Measurements from ENCODE around the gene LDLRAD4. TPM values are rescaled to one million over a fixed set of nuclear protein-coding genes. Genes with fewer than 3 reads are reported as not detected.

LDLRAD4 gene
- total RNA-seq, 1 donor from 2014 or later, result 34.1 TPM

DNA sequence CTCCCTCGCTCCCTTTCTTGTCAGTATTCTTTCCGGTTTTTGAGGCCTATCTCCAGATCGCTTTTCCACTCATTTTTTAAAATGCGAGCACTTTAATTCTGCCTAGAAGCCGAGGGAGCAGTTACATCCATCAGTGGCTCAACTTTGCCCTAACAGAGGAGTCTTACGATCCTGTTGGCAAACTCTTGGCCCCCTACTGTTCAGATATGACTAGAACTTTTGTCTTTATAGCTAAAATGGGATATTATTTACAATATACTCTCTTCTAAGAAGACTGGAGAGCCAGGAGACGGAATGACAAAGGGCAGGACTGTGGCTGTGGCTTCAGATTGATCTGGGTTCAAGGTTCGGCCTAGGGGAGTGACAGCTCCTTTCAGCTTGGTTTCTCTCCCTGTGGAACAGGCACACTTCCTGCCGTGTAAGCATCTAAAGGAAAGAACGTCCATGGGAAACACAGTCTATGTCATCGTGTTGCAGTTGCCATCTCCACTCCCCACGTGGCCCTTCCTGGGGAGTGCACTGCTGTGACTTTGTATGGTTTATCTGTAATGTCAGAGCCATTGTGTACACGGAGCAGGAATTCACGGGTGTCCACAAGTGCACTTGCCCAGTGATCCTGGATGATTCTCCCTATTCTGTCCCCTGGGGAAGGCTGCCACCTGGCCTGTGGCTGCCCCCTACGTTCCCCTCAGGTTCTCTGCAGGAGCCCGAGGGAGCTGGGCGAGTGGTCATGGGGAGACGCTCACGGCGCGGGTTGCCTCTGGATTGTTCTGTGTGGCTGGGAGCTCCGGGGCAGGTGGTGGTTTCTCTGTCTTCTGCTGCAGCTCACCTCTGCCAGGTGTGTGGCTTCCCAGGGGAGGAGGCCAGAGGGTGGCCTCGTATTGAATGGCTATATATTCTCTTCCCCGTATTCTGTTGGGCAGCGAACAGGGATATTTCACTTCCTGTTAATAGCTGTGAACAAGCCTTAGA, 222.0 kb downstream of the LDLRAD4 start:
- TF ChIP-seq, protein P1, sequence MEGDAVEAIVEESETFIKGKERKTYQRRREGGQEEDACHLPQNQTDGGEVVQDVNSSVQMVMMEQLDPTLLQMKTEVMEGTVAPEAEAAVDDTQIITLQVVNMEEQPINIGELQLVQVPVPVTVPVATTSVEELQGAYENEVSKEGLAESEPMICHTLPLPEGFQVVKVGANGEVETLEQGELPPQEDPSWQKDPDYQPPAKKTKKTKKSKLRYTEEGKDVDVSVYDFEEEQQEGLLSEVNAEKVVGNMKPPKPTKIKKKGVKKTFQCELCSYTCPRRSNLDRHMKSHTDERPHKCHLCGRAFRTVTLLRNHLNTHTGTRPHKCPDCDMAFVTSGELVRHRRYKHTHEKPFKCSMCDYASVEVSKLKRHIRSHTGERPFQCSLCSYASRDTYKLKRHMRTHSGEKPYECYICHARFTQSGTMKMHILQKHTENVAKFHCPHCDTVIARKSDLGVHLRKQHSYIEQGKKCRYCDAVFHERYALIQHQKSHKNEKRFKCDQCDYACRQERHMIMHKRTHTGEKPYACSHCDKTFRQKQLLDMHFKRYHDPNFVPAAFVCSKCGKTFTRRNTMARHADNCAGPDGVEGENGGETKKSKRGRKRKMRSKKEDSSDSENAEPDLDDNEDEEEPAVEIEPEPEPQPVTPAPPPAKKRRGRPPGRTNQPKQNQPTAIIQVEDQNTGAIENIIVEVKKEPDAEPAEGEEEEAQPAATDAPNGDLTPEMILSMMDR (IDR thresholded peaks at IDR 0.05; ENCODE audit: unreplicated experiment), result no peak
- no peak for DNase-seq (ENCODE audit: low spot score)
- Mint-ChIP-seq H3K4me3 (ENCODE audit: unreplicated experiment) (no peak overlapping the region), H3K9me3 (ENCODE audit: unreplicated experiment) (no peaks in the 10 kb centered on the region), H3K36me3 (ENCODE audit: low read depth, unreplicated experiment) (peaks cover 5% of the 10 kb centered on the region), H3K27me3 (ENCODE audit: unreplicated experiment) (peaks cover 7% of the 10 kb centered on the region), H3K4me1 (ENCODE audit: unreplicated experiment) (peaks cover 29% of the 10 kb centered on the region), H3K27ac (ENCODE audit: unreplicated experiment) (no peak overlapping the region)

DNA sequence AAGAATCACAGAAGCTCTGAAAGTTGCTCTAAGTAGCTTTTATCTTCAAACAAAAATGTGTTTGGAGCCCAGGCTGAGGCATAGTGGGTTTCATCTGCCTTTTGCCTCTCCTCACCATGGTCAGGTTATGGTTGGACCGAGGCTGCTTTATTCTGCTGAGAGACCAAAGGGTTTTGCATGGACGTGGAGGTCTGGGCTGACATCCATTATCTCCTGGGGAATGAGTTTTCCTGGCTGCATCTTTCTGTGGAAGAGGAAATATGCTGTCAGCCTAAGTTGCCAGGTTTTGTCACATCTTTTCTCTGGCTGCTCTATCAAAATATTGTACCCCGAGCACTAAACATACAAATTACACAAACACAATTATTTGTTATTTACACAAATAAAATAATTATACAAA, 223.2 kb downstream of the LDLRAD4 start:
- TF ChIP-seq, protein P1 (IDR thresholded peaks at IDR 0.05; ENCODE audit: unreplicated experiment), result no peak
- Mint-ChIP-seq H3K4me3 (ENCODE audit: unreplicated experiment) (no peak overlapping the region), H3K9me3 (ENCODE audit: unreplicated experiment) (no peaks in the 10 kb centered on the region), H3K4me1 (ENCODE audit: unreplicated experiment) (peaks cover 29% of the 10 kb centered on the region), H3K27ac (ENCODE audit: unreplicated experiment) (no peak overlapping the region), H3K36me3 (ENCODE audit: low read depth, unreplicated experiment) (peaks cover 5% of the 10 kb centered on the region), H3K27me3 (ENCODE audit: unreplicated experiment) (peaks cover 7% of the 10 kb centered on the region)
- DNase-seq (ENCODE audit: low spot score), result no peak

DNA sequence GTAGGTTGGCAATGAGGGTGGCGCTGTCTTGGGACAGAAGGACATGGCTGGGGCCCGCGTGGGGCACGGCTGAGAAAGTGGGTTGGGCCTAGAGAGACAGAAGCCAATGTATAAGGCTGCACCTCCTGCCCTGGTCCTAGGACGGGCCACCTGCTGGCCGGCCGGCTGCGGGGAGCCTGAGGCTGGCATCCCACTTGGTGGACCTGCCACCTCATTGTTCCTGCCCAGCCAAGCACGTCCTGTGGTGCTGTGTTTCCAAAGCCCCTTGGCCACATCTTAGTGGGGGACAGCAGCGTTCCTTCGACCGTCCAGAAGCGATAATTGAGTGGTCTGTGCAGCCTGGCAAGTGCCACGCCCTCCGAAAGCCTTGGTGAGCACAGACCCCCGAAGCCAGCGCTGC, 223.9 kb downstream of the LDLRAD4 start:
- Mint-ChIP-seq H3K27me3 (ENCODE audit: unreplicated experiment) (peaks cover 7% of the 10 kb centered on the region), H3K9me3 (ENCODE audit: unreplicated experiment) (no peaks in the 10 kb centered on the region), H3K4me1 (ENCODE audit: unreplicated experiment) (peaks cover 31% of the 10 kb centered on the region), H3K4me3 (ENCODE audit: unreplicated experiment) (no peak overlapping the region), H3K36me3 (ENCODE audit: low read depth, unreplicated experiment) (peaks cover 5% of the 10 kb centered on the region), H3K27ac (ENCODE audit: unreplicated experiment) (no peak overlapping the region)
- DNase-seq (ENCODE audit: low spot score), result no peak
- TF ChIP-seq, protein P1 (IDR thresholded peaks at IDR 0.05; ENCODE audit: unreplicated experiment), result no peak

DNA sequence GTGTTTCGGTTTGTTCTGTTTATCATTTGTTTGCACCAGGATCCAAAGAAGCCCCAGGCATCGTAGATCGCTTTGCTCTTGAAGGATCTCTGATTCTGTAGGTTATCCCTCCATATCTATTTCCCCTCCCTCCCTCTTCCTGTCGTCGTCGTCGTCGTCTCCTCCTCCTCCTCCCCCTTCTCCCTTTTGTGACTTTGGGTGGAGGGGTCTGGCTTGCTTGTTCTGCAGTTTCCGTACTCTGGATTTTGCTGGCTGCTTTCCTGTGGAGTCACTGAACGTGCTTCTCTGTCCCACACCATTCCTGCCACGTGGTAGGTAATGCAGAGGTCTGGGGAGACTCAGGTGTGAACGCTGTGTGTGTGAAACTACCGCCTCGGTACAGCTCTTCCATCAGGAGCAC, 225.0 kb downstream of the LDLRAD4 start:
- DNase-seq (ENCODE audit: low spot score), result no peak
- H3K9me3 Mint-ChIP-seq (ENCODE audit: unreplicated experiment), result no peaks in the 10 kb centered on the region
- no peak overlapping the region for H3K4me3 Mint-ChIP-seq (ENCODE audit: unreplicated experiment)
- H3K27ac Mint-ChIP-seq (ENCODE audit: unreplicated experiment), result no peak overlapping the region
- peaks cover 39% of the 10 kb centered on the region for H3K4me1 Mint-ChIP-seq (ENCODE audit: unreplicated experiment)
- H3K36me3 Mint-ChIP-seq (ENCODE audit: low read depth, unreplicated experiment), result peaks cover 9% of the 10 kb centered on the region
- H3K27me3 Mint-ChIP-seq (ENCODE audit: unreplicated experiment), result peaks cover 7% of the 10 kb centered on the region
- TF ChIP-seq, protein P1 (IDR thresholded peaks at IDR 0.05; ENCODE audit: unreplicated experiment), result no peak
